Spleen (tissue), 7 donors: ENCODE results near the gene MSN.

Experiments
- POLR2A ChIP-seq, 3 donors: fragments of 450-650 bp; IDR thresholded peaks; one replicate each; pipeline ENCODE4 v1.5.1; 2017; ENCODE audit warnings: antibody characterized with exemption in 3 of 3, mild to moderate bottlenecking in 1 of 3
- POLR2AphosphoS5 ChIP-seq, 3 donors: sonication (generic); formaldehyde crosslinking; IDR thresholded peaks; one replicate each; pipeline ENCODE4 v1.5.1; 2017; ENCODE audit warnings: antibody characterized with exemption in 3 of 3
- TF ChIP-seq, protein P1 (sequence below), 11 experiments: fragments of 200-600 bp in 7 of 11; fragments of 450-650 bp in 4 of 11; sonication (generic) in 4 of 11; IDR thresholded peaks in 8 of 11; conservative IDR thresholded peaks in 3 of 11; 1 replicate in 7 of 11; 2 replicates in 4 of 11; pipeline versions ENCODE4 v1.4.0 to v1.8.0; 2016 to 2021; ENCODE audit warnings: antibody characterized with exemption in 11 of 11, inconsistent platforms in 4 of 11, mild to moderate bottlenecking in 1 of 11
- donor health status: DM: no; HTN: no; CAD: no; lungs with moderate emphysema.
- donor health status: DM: no; HTN: no; CAD: no.
- donor health status: DM: no; HTN: no; CAD: no.

- TF ChIP-seq POLR2AphosphoS5 (IDR thresholded peaks at IDR 0.05) (peak in 1 of 3 donors; percentile 26), POLR2A (IDR thresholded peaks at IDR 0.05) (no peak)
- TF ChIP-seq, protein P1, sequence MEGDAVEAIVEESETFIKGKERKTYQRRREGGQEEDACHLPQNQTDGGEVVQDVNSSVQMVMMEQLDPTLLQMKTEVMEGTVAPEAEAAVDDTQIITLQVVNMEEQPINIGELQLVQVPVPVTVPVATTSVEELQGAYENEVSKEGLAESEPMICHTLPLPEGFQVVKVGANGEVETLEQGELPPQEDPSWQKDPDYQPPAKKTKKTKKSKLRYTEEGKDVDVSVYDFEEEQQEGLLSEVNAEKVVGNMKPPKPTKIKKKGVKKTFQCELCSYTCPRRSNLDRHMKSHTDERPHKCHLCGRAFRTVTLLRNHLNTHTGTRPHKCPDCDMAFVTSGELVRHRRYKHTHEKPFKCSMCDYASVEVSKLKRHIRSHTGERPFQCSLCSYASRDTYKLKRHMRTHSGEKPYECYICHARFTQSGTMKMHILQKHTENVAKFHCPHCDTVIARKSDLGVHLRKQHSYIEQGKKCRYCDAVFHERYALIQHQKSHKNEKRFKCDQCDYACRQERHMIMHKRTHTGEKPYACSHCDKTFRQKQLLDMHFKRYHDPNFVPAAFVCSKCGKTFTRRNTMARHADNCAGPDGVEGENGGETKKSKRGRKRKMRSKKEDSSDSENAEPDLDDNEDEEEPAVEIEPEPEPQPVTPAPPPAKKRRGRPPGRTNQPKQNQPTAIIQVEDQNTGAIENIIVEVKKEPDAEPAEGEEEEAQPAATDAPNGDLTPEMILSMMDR (IDR thresholded peaks at IDR 0.05 in 8 of 11, conservative IDR thresholded peaks at IDR 0.05 in 3 of 11), result no peak
These were observed 56.3 kb downstream of the MSN start for GRCh38 chrX:65723706-65724105.
